GM12891 (cell line): Measurements from ENCODE around the gene GLYATL2.

ENCODE experiments used
- PAX5 ChIP-seq: IDR thresholded peaks from 2 replicates; pipeline ENCODE4 v1.6.1; 2011; ENCODE audit warnings: low read length, moderate library complexity, mild to moderate bottlenecking; ENCODE audit not compliant: insufficient read depth, severe bottlenecking
- POLR2A ChIP-seq: IDR thresholded peaks from 2 replicates; pipeline ENCODE4 v1.6.1; 2011; ENCODE audit warnings: low read depth, low read length, control low read depth
- POLR2AphosphoS5 ChIP-seq: IDR thresholded peaks from 2 replicates; pipeline ENCODE4 v1.6.1; 2011; ENCODE audit warnings: low read depth, low read length, control low read depth
- POU2F2 ChIP-seq: IDR thresholded peaks from 2 replicates; pipeline ENCODE4 v1.6.1; 2011; ENCODE audit warnings: low read depth, mild to moderate bottlenecking, control low read depth, low read length, moderate library complexity
- SPI1 ChIP-seq: IDR thresholded peaks from 2 replicates; pipeline ENCODE4 v1.6.1; 2011; ENCODE audit warnings: low read depth, low read length, control low read depth
- TAF1 ChIP-seq: IDR thresholded peaks from 2 replicates; pipeline ENCODE4 v1.6.1; 2011; ENCODE audit warnings: low read depth, low read length, control low read depth

- TF ChIP-seq POLR2A (no peak), POLR2AphosphoS5 (no peak), TAF1 (no peak), SPI1 (no peak), POU2F2 (no peak), PAX5 (no peak)
These were observed 12.4 kb downstream of the GLYATL2 start for GRCh38 chr11:58832056-58832645.
